HEK293 (cell line): Measurements from ENCODE around the gene PRR15.
A peak's percentile ranks its signal among the peaks of the same experiment; 100 is the strongest.

ENCODE experiments used
- CTCF ChIA-PET: fragments of 350-600 bp; formaldehyde crosslinking; extraction: SDS; loops from one replicate; lab custom pipeline; 2021; ENCODE audit warnings: antibody characterized with exemption; lab: Yijun Ruan, JAX
- POLR2A ChIA-PET: fragments of 300-600 bp; formaldehyde crosslinking; extraction: SDS; loops from one replicate; lab custom pipeline; 2020; ENCODE audit warnings: antibody characterized with exemption, inconsistent platforms; lab: Yijun Ruan, JAX
- H3K27ac ChIP-seq: fragments of 200-500 bp; sonication (Bioruptor generic); 2 replicates; pipeline ENCODE4 v1.5.1; 2014; ENCODE audit warnings: low read depth, low read length, control low read depth, inconsistent platforms; ENCODE audit errors: extremely low read depth
- H3K36me3 ChIP-seq, 2 experiments: fragments of 200-500 bp in 1 of 2; sonication (Bioruptor generic) in 1 of 2; 1 replicate in 1 of 2; 2 replicates in 1 of 2; pipeline ENCODE4 v1.5.1; 2014 to 2017; ENCODE audit warnings: inconsistent platforms in 2 of 2, low read length in 2 of 2; ENCODE audit not compliant: control insufficient read depth in 2 of 2, insufficient read depth in 1 of 2
- H3K4me1 ChIP-seq: fragments of 200-500 bp; sonication (Bioruptor generic); 2 replicates; pipeline ENCODE4 v1.5.1; 2014; ENCODE audit warnings: mild to moderate bottlenecking, low read length, inconsistent platforms; ENCODE audit not compliant: control insufficient read depth, insufficient read depth
- H3K4me3 ChIP-seq: 2 replicates; pipeline ENCODE4 v1.5.1; 2011; ENCODE audit warnings: low read depth, mild to moderate bottlenecking, control low read depth, low read length, moderate library complexity
- H3K9me3 ChIP-seq: fragments of 200-500 bp; sonication (Bioruptor generic); 2 replicates; pipeline ENCODE4 v1.5.1; 2014; ENCODE audit warnings: low read depth, low read length, inconsistent platforms; ENCODE audit not compliant: control insufficient read depth, insufficient read depth
- GLIS2 ChIP-seq: fragments of 450-650 bp; formaldehyde crosslinking; IDR thresholded peaks from 2 replicates; pipeline ENCODE4 v1.5.1; 2016; ENCODE audit warnings: missing biosample characterization, missing genetic modification characterization
- MZF1 ChIP-seq: fragments of 450-650 bp; formaldehyde crosslinking; IDR thresholded peaks from 2 replicates; pipeline ENCODE4 v1.5.1; 2017; ENCODE audit warnings: missing biosample characterization, missing genetic modification characterization, borderline replicate concordance
- PRDM1 ChIP-seq: fragments of 450-650 bp; formaldehyde crosslinking; IDR thresholded peaks from 2 replicates; pipeline ENCODE4; 2016; ENCODE audit warnings: missing biosample characterization, missing genetic modification characterization
- PRDM10 ChIP-seq: fragments of 450-650 bp; formaldehyde crosslinking; IDR thresholded peaks from 2 replicates; pipeline ENCODE4 v1.5.1; 2016; ENCODE audit warnings: missing biosample characterization, missing genetic modification characterization
- ZFP3 ChIP-seq: fragments of 450-650 bp; formaldehyde crosslinking; IDR thresholded peaks from 2 replicates; pipeline ENCODE4 v1.5.1; 2016; ENCODE audit warnings: low read depth, missing biosample characterization, missing genetic modification characterization
- ZNF18 ChIP-seq: fragments of 450-650 bp; formaldehyde crosslinking; IDR thresholded peaks from 2 replicates; pipeline ENCODE4 v1.5.1; 2016; ENCODE audit warnings: missing biosample characterization, missing genetic modification characterization
- ZNF211 ChIP-seq: fragments of 450-650 bp; formaldehyde crosslinking; IDR thresholded peaks from 2 replicates; pipeline ENCODE4 v1.5.1; 2016; ENCODE audit warnings: low read depth, missing biosample characterization, missing genetic modification characterization
- ZNF23 ChIP-seq: fragments of 450-650 bp; formaldehyde crosslinking; IDR thresholded peaks from 2 replicates; pipeline ENCODE4 v1.5.1; 2016; ENCODE audit warnings: missing biosample characterization, missing genetic modification characterization, borderline replicate concordance
- ZNF398 ChIP-seq: fragments of 450-650 bp; formaldehyde crosslinking; IDR thresholded peaks from 2 replicates; pipeline ENCODE4 v1.5.1; 2017; ENCODE audit warnings: missing biosample characterization, missing genetic modification characterization
- ZNF404 ChIP-seq: fragments of 450-650 bp; formaldehyde crosslinking; IDR thresholded peaks from 2 replicates; pipeline ENCODE4 v1.5.1; 2017; ENCODE audit warnings: missing biosample characterization, missing genetic modification characterization
- ZNF600 ChIP-seq: fragments of 450-650 bp; formaldehyde crosslinking; IDR thresholded peaks from 2 replicates; pipeline ENCODE4 v1.5.1; 2016; ENCODE audit warnings: missing biosample characterization, missing genetic modification characterization
- ZNF624 ChIP-seq: fragments of 450-650 bp; formaldehyde crosslinking; IDR thresholded peaks from 2 replicates; pipeline ENCODE4 v1.5.1; 2017; ENCODE audit warnings: missing biosample characterization, missing genetic modification characterization
- ZSCAN23 ChIP-seq: fragments of 450-650 bp; formaldehyde crosslinking; IDR thresholded peaks from 2 replicates; pipeline ENCODE4 v1.5.1; 2016; ENCODE audit warnings: missing biosample characterization, missing genetic modification characterization
- ZXDB ChIP-seq: fragments of 450-650 bp; formaldehyde crosslinking; IDR thresholded peaks from 2 replicates; pipeline ENCODE4 v1.5.1; 2016; ENCODE audit warnings: missing biosample characterization, missing genetic modification characterization

The PRR15 gene

GRCh38 chr7:29611941-29612544 lies 48.4 kb downstream of the PRR15 start:
- CTCF ChIA-PET: interaction anchor here (0.7 kb wide), 1 partner anchor 485 kb away, joined by 3 read pairs; no protein-coding TSS in a partner anchor
- H3K4me3 ChIP-seq: no peak overlapping the region
- no peaks in the 10 kb centered on the region for H3K9me3 ChIP-seq
- no peaks in the 10 kb centered on the region for H3K4me1 ChIP-seq
- POLR2A ChIA-PET: interaction anchor here (0.6 kb wide), 1 partner anchor 314 kb away, joined by 4 read pairs; no protein-coding TSS in a partner anchor
- no peaks in the 10 kb centered on the region for H3K36me3 ChIP-seq
- TF ChIP-seq ZNF23 (tag by site-specific recombination): no peak
- TF ChIP-seq ZNF600 (tag by site-specific recombination): no peak
- peak; percentile 90 for TF ChIP-seq PRDM1 (tag by site-specific recombination)
- no peak overlapping the region for H3K27ac ChIP-seq

GRCh38 chr7:29612596-29612995 lies 49.0 kb downstream of the PRR15 start:
- Histone ChIP-seq H3K36me3 (no peaks in the 10 kb centered on the region), H3K9me3 (no peaks in the 10 kb centered on the region), H3K4me3 (no peak overlapping the region), H3K27ac (no peak overlapping the region), H3K4me1 (no peaks in the 10 kb centered on the region)
- CTCF ChIA-PET: interaction anchor here (0.5 kb wide), 1 partner anchor 497 kb away, joined by 3 read pairs; no protein-coding TSS in a partner anchor
- TF ChIP-seq ZNF404 (tag by site-specific recombination) (no peak), MZF1 (tag by site-specific recombination) (no peak), ZNF624 (tag by site-specific recombination) (no peak), PRDM10 (tag by site-specific recombination) (no peak), ZNF398 (tag by site-specific recombination) (no peak)
- POLR2A ChIA-PET: interaction anchor here (0.6 kb wide), 1 partner anchor 313 kb away, joined by 4 read pairs; no protein-coding TSS in a partner anchor

- H3K9me3 ChIP-seq: no peaks in the 10 kb centered on the region
- no peak overlapping the region for H3K27ac ChIP-seq
- ChIA-PET POLR2A (interaction anchor here (0.6 kb wide), 1 partner anchor 313 kb away, joined by 4 read pairs; no protein-coding TSS in a partner anchor), CTCF (interaction anchor here (0.5 kb wide), 1 partner anchor 497 kb away, joined by 3 read pairs; no protein-coding TSS in a partner anchor)
- H3K36me3 ChIP-seq: no peaks in the 10 kb centered on the region
- TF ChIP-seq GLIS2 (tag by site-specific recombination): no peak
- TF ChIP-seq ZNF18: no peak
- TF ChIP-seq ZSCAN23 (tag by site-specific recombination): no peak
- TF ChIP-seq ZNF211 (tag by site-specific recombination): no peak
- TF ChIP-seq ZXDB (tag by site-specific recombination): no peak
- TF ChIP-seq ZFP3 (tag by site-specific recombination): no peak
- no peaks in the 10 kb centered on the region for H3K4me1 ChIP-seq
- H3K4me3 ChIP-seq: no peak overlapping the region
Measured at GRCh38 chr7:29613100-29613499, 49.5 kb downstream of the PRR15 start.
